GM21515 (cell line): ENCODE measurements around the gene POFUT2.

ENCODE experiments used
- ATAC-seq: cut with Tn5 transposase; IDR thresholded peaks from one replicate; pipeline ENCODE4 v1.9.1; 2021; ENCODE audit not compliant: unreplicated experiment

Gene POFUT2

DNA sequence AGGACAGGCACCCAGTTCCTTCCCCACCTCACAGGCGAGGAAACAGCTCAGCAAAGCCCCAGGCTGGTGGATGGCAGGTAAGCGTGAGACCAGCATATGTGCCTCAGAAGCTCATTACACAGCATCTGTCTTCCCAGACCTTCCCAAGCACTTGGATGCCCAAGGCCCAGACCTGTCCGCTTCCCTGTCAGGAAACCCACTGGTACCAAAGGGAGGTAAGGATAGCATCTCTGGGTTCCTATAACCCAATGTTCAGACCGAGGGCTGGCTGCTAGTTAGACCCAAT lies 3.3 kb downstream of the POFUT2 start:
- no peak for ATAC-seq

GRCh38 chr21:45283611-45284455 lies 3.9 kb downstream of the POFUT2 start:
- ATAC-seq: no peak

GRCh38 chr21:45283035-45283610 lies 4.6 kb downstream of the POFUT2 start:
- no peak for ATAC-seq

DNA sequence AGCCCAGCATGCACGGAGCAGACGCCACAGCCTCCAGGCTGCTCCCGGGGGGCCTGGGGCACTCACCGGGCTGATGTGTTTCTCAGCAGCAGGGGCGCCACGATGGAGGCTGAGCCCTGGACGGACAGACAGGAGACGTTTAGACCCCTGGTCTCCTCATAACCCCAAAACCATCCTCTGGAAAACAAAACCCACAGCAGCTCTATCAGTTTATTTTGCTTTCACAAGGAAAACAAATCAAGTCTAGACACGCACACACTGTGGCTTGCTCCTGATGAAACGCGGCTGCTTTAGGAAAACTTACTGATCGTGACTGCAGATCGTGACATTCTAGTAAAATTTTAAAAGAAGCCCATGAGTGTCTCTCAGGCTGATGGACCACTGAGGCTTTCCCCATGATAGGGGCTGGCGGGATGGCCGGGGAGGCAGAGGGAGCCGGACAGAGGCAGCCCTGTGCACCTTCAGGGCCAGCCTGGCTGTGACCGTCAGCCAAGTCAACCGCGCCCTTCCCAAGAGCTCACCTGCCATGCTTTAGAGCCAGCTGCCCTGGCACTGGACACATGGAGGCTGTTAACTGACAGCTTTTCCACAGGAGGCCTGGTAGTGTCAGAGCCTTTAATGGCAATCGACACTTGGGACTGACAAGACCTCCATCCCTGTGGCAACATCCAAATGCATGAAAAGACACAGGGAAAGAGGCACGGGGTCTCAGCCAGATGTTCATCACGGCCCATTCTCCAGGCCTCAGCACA lies 5.2 kb downstream of the POFUT2 start:
- no peak for ATAC-seq

- no peak for ATAC-seq
Measured at GRCh38 chr21:45281411-45282282, 6.0 kb downstream of the POFUT2 start.

DNA sequence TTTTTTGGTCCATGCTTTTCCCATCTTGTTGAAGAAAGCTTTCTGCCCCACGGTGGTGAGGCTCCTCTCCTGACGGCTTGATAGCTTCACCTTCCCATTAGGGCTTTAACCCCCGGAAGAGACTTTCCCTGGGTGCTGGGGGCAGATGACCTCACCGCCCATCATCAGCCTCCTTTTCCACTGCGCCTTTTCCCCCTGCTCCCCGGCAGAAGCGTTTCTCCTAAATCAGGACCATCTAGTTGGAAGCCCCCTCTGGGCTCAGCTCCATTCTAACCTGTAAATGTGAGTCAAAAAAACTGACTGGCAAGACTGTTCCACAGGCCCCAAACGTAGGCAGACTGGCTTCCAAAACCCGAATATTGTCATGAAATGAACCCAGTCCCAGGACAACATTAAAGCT lies 6.7 kb downstream of the POFUT2 start:
- no peak for ATAC-seq

GRCh38 chr21:45280178-45280821 lies 7.4 kb downstream of the POFUT2 start:
- ATAC-seq: no peak

DNA sequence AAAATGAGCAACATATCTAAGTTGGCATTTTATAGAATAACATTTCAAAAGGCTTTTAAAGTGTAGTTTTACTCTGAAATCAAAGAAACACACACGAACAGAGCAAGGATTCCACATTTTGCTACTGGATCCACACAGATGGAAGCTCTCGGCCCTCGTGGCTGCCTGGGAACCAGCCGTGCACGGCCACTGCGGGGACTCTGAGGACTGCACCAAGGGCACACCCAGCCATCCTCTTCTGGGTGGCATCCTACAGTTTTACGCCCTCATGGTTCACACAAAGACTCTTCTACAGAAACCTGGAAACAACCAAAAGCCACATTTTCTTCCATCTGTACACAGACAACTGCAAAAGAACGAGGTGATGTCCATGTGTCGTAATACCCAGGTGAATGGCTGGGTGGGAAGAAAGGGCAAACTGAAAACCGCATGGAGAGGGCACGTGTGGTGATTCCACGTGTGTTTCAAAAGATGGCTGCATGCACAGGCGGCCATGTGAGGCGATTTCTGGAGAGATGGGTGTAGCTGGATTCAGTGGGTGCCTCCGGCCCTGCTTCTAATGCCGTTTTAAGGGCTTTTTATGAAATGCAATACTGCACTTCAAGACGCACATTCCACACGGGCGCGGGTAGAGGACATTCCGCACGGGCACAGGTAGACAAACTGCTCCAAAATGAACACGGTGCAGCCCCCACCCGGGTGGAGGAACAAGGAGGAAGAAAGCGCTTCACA lies 8.1 kb downstream of the POFUT2 start:
- no peak for ATAC-seq

- no peak for ATAC-seq
Measured at GRCh38 chr21:45278156-45278911, 9.4 kb downstream of the POFUT2 start.

- no peak for ATAC-seq
Measured at GRCh38 chr21:45277101-45278045, 10.3 kb downstream of the POFUT2 start.

DNA sequence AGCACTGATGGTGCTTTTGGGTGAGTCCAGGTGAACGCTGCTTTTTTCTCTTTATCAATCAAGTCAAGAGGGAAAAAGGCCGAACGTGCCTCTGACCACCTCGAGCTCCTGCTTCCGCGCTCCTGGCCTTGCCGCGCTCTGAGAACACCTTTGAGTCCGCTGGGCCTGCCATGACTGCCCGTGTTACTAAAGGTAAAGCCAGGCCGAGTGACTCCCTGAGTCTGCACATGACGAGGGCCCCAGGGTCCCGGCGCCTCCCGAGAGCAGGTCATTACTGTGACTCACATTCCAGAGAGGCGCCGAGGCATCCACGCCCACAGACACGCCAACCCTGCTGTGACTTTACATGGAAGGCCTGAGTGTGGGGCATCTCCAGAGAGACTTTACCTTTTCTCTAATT lies 11.1 kb downstream of the POFUT2 start:
- ATAC-seq: no peak

GRCh38 chr21:45270306-45270821 lies 17.3 kb downstream of the POFUT2 start:
- ATAC-seq: no peak

DNA sequence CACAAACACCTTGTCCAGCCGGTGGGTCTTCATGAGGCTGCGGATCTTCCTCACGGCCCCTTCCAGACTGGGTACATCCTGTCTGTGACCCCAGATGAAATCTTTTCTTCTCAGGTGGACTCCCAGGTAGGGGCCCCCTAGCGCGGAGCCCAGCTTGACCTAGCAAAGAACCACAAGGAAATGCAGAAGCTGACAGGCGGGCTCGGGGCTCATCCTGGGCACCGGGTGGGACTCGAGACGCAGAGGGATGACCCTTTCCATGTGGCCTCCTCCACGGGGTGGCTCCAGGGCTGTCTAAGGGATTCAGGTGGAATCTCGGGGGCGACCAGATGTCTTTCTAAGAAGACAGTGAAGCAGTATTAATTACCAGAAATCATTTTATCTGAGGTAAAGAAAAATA lies 17.8 kb downstream of the POFUT2 start:
- no peak for ATAC-seq

GRCh38 chr21:45267390-45267760 lies 20.3 kb downstream of the POFUT2 start:
- ATAC-seq: no peak

- ATAC-seq: no peak
Measured at GRCh38 chr21:45266518-45267389, 20.9 kb downstream of the POFUT2 start.

DNA sequence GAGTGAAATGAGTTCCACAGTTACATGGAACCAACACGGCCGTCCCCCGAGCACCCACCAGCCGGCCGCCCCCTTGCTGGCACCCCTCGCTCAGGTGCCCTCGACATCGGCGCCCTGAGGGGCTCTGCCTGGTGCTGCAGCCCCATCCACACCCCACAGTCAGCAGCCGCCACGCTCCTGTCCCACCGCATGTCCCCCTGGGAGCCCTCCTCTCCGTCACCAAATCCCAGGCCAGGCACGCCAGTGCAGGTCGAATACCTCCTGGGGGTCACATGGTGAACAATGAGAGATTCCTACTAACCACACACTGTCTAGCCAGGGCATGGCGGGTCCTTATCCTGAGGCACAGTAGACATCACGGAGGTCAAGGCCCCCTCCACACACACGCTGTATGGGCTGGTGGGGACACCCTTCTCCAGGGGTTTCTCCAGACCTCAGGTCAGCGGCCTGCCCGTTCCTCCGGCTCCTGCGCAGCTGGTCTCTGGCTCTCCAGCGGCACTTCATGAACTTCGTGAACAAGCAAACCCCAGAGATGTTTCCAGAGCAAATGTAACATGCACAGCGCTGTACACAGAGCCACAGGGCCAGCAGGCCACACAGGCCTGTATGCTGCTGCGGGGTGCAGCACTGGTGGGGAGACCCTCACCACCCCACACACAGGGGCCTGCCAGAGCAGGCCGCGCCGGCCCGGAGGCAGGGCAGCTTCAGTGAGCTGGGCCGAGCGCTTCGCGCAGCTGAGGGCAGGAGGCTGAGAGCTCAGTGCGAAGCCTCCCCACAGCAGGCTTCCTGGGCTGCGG lies 21.8 kb downstream of the POFUT2 start:
- ATAC-seq: no peak
